ENCODE results near the gene NRG3. TPM values are rescaled to one million over a fixed set of nuclear protein-coding genes. Genes with fewer than 3 reads are reported as not detected.

The NRG3 gene
- total RNA-seq, 1 donor from 2014 or later: 1.6 TPM

DNA sequence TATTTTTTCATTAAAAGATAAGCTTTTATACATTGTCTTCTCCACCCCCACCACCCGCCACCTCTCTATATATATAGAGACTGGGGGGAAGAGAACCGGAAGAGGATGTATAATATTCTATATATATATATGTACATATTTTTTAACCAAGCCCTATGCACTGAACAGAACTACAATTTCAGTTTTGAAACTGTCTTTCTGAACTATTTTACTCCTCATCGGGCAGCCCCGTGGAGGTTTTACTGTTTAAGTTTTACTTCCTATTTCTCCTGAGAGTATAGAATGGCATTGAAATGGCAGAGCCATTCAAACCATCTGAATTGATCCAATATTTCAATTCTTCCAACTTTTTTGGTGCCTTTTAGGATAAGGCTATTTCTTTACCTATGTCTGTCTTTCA lies 1047.1 kb downstream of the NRG3 start:
- no peak for DNase-seq (ENCODE audit: low spot score in 2 of 2)
- H3K36me3 ChIP-seq: no peaks in the 10 kb centered on the region
- TF ChIP-seq, protein P1, sequence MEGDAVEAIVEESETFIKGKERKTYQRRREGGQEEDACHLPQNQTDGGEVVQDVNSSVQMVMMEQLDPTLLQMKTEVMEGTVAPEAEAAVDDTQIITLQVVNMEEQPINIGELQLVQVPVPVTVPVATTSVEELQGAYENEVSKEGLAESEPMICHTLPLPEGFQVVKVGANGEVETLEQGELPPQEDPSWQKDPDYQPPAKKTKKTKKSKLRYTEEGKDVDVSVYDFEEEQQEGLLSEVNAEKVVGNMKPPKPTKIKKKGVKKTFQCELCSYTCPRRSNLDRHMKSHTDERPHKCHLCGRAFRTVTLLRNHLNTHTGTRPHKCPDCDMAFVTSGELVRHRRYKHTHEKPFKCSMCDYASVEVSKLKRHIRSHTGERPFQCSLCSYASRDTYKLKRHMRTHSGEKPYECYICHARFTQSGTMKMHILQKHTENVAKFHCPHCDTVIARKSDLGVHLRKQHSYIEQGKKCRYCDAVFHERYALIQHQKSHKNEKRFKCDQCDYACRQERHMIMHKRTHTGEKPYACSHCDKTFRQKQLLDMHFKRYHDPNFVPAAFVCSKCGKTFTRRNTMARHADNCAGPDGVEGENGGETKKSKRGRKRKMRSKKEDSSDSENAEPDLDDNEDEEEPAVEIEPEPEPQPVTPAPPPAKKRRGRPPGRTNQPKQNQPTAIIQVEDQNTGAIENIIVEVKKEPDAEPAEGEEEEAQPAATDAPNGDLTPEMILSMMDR (IDR thresholded peaks at IDR 0.05): no peak
- intact Hi-C loops (cut with DNase I): no loop called here
- H3K9me3 ChIP-seq: no peaks in the 10 kb centered on the region
- H3K4me1 ChIP-seq: peaks cover 0 to 3% of the 10 kb centered on the region in 2 donors
- H3K27me3 ChIP-seq: no peaks in the 10 kb centered on the region
- H3K27ac ChIP-seq: no peak overlapping the region
- H3K4me3 ChIP-seq: no peak overlapping the region

DNA sequence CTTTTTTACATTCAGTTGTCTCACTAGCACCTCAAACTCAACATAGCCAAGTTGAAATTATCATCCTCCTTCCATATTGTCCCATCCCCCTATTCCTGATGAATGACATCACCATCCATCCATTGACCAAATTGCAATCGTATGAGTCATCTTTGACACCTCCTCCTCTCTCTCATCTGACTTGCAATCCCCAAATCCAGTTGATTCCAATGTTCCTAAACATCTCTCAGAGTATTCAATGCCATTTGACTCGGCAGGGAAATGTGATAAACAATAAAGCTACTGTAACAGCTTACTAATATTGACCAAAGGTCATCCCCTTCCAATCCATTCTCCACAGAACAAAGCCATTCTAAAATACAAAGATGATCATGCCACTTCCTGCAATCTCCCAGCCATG lies 1047.8 kb downstream of the NRG3 start:
- Histone ChIP-seq H3K36me3 (no peaks in the 10 kb centered on the region), H3K4me1 (no peaks in the 10 kb centered on the region), H3K9me3 (no peaks in the 10 kb centered on the region), H3K4me3 (no peak overlapping the region), H3K27ac (no peak overlapping the region), H3K27me3 (no peaks in the 10 kb centered on the region)
- TF ChIP-seq, protein P1 (IDR thresholded peaks at IDR 0.05): no peak
- no peak for DNase-seq (ENCODE audit: low spot score in 2 of 2)
- intact Hi-C loops (cut with DNase I): no loop called here

DNA sequence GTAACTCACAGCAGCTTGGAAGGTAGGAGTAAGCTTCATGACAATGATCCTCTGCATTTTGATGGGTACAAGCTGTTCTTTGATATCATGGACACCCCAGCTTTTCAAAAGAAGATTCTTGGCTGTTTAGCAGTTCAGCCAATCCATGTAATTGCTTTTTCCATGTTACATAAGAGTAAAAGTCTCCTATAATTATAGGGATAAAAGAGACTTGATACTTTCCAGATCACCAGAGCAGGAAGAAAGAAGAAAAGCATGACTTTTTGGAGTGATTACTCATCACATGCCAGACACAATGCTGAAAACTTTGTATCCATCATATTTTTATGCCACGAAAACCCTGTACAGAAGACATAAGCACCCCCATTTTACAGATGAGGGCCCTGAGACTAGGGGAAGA lies 1049.7 kb downstream of the NRG3 start:
- Histone ChIP-seq H3K4me3 (no peak overlapping the region), H3K27ac (no peak overlapping the region), H3K4me1 (no peaks in the 10 kb centered on the region), H3K36me3 (no peaks in the 10 kb centered on the region), H3K9me3 (no peaks in the 10 kb centered on the region), H3K27me3 (no peaks in the 10 kb centered on the region)
- TF ChIP-seq, protein P1 (IDR thresholded peaks at IDR 0.05): no peak
- DNase-seq (ENCODE audit: low spot score in 2 of 2): no peak
- intact Hi-C loops (cut with DNase I): no loop called here

DNA sequence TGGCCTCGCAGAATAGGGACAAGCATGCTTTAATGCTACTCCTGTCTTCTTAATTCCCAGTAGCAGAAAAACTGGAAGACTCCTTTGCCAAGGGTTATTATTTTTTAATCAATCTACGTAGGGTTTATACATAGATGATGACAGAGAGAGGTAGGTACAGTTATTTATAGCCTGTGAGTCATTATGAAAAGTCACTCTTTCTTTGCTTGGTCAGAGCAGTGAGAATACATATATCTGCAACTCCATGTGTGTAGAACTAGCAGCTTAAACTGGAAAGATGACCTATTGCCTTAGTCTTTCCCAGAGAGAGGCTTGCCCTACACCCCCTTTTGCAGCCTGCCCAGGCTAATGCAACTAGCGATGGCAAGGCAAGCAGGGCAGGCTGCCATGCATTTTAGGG lies 1050.6 kb downstream of the NRG3 start:
- no peaks in the 10 kb centered on the region for H3K4me1 ChIP-seq
- TF ChIP-seq, protein P1 (IDR thresholded peaks at IDR 0.05): no peak
- DNase-seq (ENCODE audit: low spot score in 2 of 2): no peak
- no peaks in the 10 kb centered on the region for H3K9me3 ChIP-seq
- H3K27ac ChIP-seq: no peak overlapping the region
- H3K36me3 ChIP-seq: no peaks in the 10 kb centered on the region
- H3K27me3 ChIP-seq: no peaks in the 10 kb centered on the region
- no peak overlapping the region for H3K4me3 ChIP-seq
- intact Hi-C loops (cut with DNase I): no loop called here

DNA sequence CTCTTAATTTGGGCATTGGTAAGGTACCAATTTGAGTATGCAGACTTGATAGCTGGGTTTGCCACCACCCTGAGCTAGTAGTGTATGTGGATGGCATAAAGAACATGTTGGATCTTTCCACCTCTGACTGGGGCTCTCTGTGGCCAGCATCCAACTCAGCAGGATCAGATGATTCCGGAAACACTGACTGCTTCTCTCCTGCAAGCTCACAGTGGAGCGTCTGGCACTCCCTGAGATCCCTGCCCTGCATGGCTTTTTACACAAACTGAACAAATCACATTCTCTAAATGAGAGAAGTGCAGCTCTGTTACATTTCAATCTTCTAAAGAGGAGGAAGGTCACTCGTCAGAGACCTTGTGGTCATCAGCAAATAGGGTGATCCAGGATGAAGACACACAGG lies 1057.5 kb downstream of the NRG3 start:
- TF ChIP-seq, protein P1 (IDR thresholded peaks at IDR 0.05): no peak
- DNase-seq (ENCODE audit: low spot score in 2 of 2): no peak
- Histone ChIP-seq H3K4me3 (no peak overlapping the region), H3K27ac (no peak overlapping the region), H3K9me3 (no peaks in the 10 kb centered on the region), H3K36me3 (no peaks in the 10 kb centered on the region), H3K4me1 (no peaks in the 10 kb centered on the region), H3K27me3 (no peaks in the 10 kb centered on the region)
- intact Hi-C loops (cut with DNase I): no loop called here

DNA sequence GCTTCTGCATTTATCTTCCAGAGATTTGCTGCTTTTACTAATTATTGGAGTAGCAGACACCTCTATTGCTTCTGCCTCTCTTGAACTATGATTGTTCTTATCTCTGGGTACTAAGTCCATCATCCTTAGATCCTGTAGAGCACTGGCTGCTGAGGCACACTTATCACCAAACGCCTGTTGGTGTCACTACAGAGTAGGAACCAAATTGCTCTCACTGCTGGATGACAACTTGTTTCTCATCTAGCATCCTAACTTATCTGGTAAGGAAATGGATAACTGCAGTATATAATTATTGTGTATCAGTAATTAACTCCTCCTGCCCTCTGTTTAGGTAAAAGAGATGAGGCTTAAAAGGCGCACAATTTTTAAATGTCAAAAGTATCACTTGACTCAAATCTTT lies 1059.4 kb downstream of the NRG3 start:
- intact Hi-C loops (cut with DNase I): no loop called here
- TF ChIP-seq, protein P1 (IDR thresholded peaks at IDR 0.05): no peak
- no peak for DNase-seq (ENCODE audit: low spot score in 2 of 2)
- no peaks in the 10 kb centered on the region for H3K27me3 ChIP-seq
- H3K36me3 ChIP-seq: no peaks in the 10 kb centered on the region
- no peak overlapping the region for H3K27ac ChIP-seq
- no peak overlapping the region for H3K4me3 ChIP-seq
- no peaks in the 10 kb centered on the region for H3K9me3 ChIP-seq
- no peaks in the 10 kb centered on the region for H3K4me1 ChIP-seq
